Stomach (tissue), 9 donors: Measurements from ENCODE around the gene NCOR1. TPM values are rescaled to one million over a fixed set of nuclear protein-coding genes. Genes with fewer than 3 reads are reported as not detected.
"Not testable (repeated sequence)": the region's sequence is repeated elsewhere in the genome, so short reads cannot be mapped to it uniquely, and the experiment has no call there.

ENCODE experiments used
- DNase-seq, 2 donors: peaks; one replicate each; pipeline versions ENCODE4 v3.0.0 to v3.0.0-alpha.2; 2013 to 2019
- H3K27ac ChIP-seq, 5 donors: fragments of 200-600 bp in 4 of 5; sonication (generic) in 4 of 5; one replicate each; pipeline ENCODE4 v1.5.1; 2013 to 2019; ENCODE audit warnings: mild to moderate bottlenecking in 1 of 5, moderate library complexity in 1 of 5
- H3K27me3 ChIP-seq, 3 donors: fragments of 200-600 bp; sonication (generic); one replicate each; pipeline ENCODE4 v1.5.1; 2017 to 2019; ENCODE audit warnings: mixed run types in 1 of 3
- H3K36me3 ChIP-seq, 4 donors: fragments of 200-600 bp; sonication (generic); 1 replicate in 3 of 4; 2 replicates in 1 of 4; pipeline ENCODE4 v1.5.1; 2016 to 2019
- H3K4me1 ChIP-seq, 4 donors: fragments of 200-600 bp; sonication (generic); one replicate each; pipeline ENCODE4 v1.5.1; 2016 to 2019
- H3K4me3 ChIP-seq, 4 donors: fragments of 200-600 bp; sonication (generic) in 3 of 4; one replicate each; pipeline ENCODE4 v1.5.1; 2016 to 2019; ENCODE audit warnings: mild to moderate bottlenecking in 1 of 4
- H3K9me3 ChIP-seq, 4 donors: fragments of 200-600 bp; sonication (generic); one replicate each; pipeline ENCODE4 v1.5.1; 2016 to 2019
- EP300 ChIP-seq: sonication (generic); formaldehyde crosslinking; IDR thresholded peaks from one replicate; pipeline ENCODE4 v1.6.1; 2017; ENCODE audit warnings: antibody characterized with exemption
- POLR2A ChIP-seq, 4 donors: fragments of 450-650 bp; IDR thresholded peaks; one replicate each; pipeline ENCODE4 v1.6.1; 2016; ENCODE audit warnings: antibody characterized with exemption in 4 of 4, control low read depth in 2 of 4, mild to moderate bottlenecking in 1 of 4, moderate library complexity in 1 of 4
- POLR2AphosphoS5 ChIP-seq, 3 donors: sonication (generic); formaldehyde crosslinking; IDR thresholded peaks; one replicate each; pipeline ENCODE4 v1.6.1; 2016; ENCODE audit warnings: antibody characterized with exemption in 3 of 3
- WGBS, 5 donors: extraction: QIAGEN DNeasy Blood & Tissue Kit in 3 of 5; methylation state at CpG; one replicate each; pipeline versions ENCODE4 v1.1.5 to v1.1.7; 2013 to 2018; 5-methylcytosine and 5-hydroxymethylcytosine counted together
- intact Hi-C: fragments of 100-400 bp; cut with DNase I; formaldehyde crosslinking; loops from one replicate; pipeline ENCODE4 v1.15.1; 2023; ENCODE audit warnings: low total_unique reads
- polyA plus RNA-seq, 3 donors: library from polyadenylated mRNA; stranded (reverse); fragments of 200-250 nt; gene quantifications; one replicate each; pipeline ENCODE4 v1.2.3, GENCODE V29; 2013
- total RNA-seq, 5 donors: library from RNA; depleted of rRNA; stranded (reverse); fragments of >200 nt; gene quantifications; one replicate each; pipeline versions ENCODE4 v1.1.0 to v1.2.3, GENCODE V29; 2014 to 2016
- TF ChIP-seq, protein P1 (sequence below), 7 experiments: fragments of 450-650 bp in 4 of 7; fragments of 200-600 bp in 3 of 7; sonication (generic) in 3 of 7; IDR thresholded peaks; one replicate each; pipeline ENCODE4 v1.5.1; 2016 to 2019; ENCODE audit warnings: antibody characterized with exemption in 7 of 7, control low read depth in 2 of 7, mild to moderate bottlenecking in 1 of 7
- donor health status: healthy with polysubstance abuse.
- donor health status: Bipolar disorder and iron deficiency.
- donor health status: healthy.

Gene NCOR1
- total and polyA plus RNA-seq, 8 donors: 28.7 to 444 (median 255) TPM

DNA sequence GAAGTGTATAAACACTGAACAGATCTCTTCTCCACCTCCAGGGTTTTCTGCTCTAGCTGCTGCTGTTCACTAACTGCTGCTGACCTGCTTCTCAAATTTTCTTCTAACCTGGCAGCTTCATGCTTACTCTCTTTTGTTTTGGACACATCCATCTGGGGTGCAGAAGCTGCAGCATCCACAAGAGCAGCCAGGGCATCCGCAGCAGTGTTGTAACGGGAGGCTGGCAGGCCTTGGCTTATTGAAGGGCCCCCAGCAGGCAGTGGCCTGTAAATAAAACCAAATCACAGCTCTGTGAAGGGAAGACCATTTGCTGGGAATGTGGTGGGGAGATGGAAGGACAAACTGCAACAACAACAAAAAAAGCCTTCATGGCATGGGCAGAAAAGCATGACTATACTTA, 153.7 kb downstream of the NCOR1 start:
- intact Hi-C loops: no loop called here
- H3K36me3 ChIP-seq: peaks cover 56 to 100% (median 96%) of the 10 kb centered on the region in 4 donors

DNA sequence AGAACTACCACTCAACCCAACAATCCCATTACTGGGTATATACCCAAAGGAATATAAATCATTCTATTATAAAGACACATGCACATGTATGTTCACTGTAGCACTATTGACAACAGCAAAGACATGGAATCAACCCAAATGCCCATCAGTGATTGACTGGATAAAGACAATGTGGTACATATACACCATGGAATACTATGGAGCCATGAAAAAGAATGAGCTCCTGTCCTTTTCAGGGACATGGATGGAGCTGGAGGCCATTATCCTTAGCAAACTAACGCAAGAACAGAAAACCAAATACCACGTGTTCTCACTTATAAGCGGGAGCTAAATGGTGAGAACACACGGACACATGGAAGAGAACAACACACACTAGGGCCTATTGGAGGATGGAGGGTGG, 160.2 kb downstream of the NCOR1 start:
- H3K36me3 ChIP-seq: peaks cover 40 to 97% (median 92%) of the 10 kb centered on the region in 4 donors
- H3K27me3 ChIP-seq, H3K4me1 ChIP-seq, intact Hi-C loops, DNase-seq, H3K27ac ChIP-seq, H3K4me3 ChIP-seq, H3K9me3 ChIP-seq: not testable (repeated sequence)
- WGBS, 5 donors: 70 to 85% (median 74%) methylated on average over 4 of the region's 4 CpGs

More for the DNA sequence above, 153.7 kb downstream of the NCOR1 start:
- no peak for DNase-seq
- Histone ChIP-seq H3K4me1 (peaks cover 0 to 8% (median 0%) of the 10 kb centered on the region in 4 donors), H3K9me3 (no peaks in the 10 kb centered on the region), H3K27me3 (no peaks in the 10 kb centered on the region), H3K4me3 (no peak overlapping the region), H3K27ac (no peak overlapping the region)
- TF ChIP-seq POLR2A (IDR thresholded peaks at IDR 0.05) (no peak), POLR2AphosphoS5 (IDR thresholded peaks at IDR 0.05) (no peak), EP300 (no peak)
- TF ChIP-seq, protein P1, sequence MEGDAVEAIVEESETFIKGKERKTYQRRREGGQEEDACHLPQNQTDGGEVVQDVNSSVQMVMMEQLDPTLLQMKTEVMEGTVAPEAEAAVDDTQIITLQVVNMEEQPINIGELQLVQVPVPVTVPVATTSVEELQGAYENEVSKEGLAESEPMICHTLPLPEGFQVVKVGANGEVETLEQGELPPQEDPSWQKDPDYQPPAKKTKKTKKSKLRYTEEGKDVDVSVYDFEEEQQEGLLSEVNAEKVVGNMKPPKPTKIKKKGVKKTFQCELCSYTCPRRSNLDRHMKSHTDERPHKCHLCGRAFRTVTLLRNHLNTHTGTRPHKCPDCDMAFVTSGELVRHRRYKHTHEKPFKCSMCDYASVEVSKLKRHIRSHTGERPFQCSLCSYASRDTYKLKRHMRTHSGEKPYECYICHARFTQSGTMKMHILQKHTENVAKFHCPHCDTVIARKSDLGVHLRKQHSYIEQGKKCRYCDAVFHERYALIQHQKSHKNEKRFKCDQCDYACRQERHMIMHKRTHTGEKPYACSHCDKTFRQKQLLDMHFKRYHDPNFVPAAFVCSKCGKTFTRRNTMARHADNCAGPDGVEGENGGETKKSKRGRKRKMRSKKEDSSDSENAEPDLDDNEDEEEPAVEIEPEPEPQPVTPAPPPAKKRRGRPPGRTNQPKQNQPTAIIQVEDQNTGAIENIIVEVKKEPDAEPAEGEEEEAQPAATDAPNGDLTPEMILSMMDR (IDR thresholded peaks at IDR 0.05): no peak
- WGBS, 5 donors: 86 to 100% (median 91%) methylated on average over 2 of the region's 2 CpGs

DNA sequence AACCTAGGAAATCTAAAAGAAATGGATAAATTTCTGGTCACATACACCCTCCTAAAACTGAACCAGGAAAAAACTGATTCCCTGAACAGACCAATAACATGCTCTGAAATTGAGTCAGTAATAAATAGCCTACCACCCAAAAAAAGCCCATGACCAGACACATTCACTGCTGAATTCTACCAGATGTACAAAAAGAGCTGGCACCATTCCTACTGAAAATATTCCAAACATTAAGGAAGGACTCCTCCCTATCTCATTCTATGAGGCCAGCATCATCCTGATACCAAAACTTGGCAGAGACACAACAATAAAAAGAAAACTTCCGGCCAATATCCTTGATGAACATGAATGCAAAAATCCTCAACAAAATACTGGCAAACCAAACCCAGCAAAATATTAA, 162.8 kb downstream of the NCOR1 start:
- TF ChIP-seq, protein P1 (IDR thresholded peaks at IDR 0.05): no peak
- TF ChIP-seq EP300 (no peak), POLR2A (IDR thresholded peaks at IDR 0.05) (no peak)
- peaks cover 48 to 97% (median 91%) of the 10 kb centered on the region in 4 donors for H3K36me3 ChIP-seq
- peaks cover 0 to 6% (median 0%) of the 10 kb centered on the region in 4 donors for H3K4me1 ChIP-seq
- WGBS, 5 donors: 79 to 87% (median 85%) methylated on average over 1 of the region's 1 CpG
- H3K4me3 ChIP-seq: no peak overlapping the region
- no peak overlapping the region for H3K27ac ChIP-seq
- H3K9me3 ChIP-seq: no peaks in the 10 kb centered on the region
- intact Hi-C loops: no loop called here
- DNase-seq: no peak
- no peaks in the 10 kb centered on the region for H3K27me3 ChIP-seq

- DNase-seq: no peak
- WGBS, 5 donors: 96 to 100% (median 99%) methylated on average over 6 of the region's 6 CpGs
- Histone ChIP-seq H3K27ac (no peak overlapping the region), H3K36me3 (peaks cover 45 to 96% (median 91%) of the 10 kb centered on the region in 4 donors), H3K4me1 (peaks cover 0 to 6% (median 0%) of the 10 kb centered on the region in 4 donors), H3K4me3 (no peak overlapping the region), H3K27me3 (no peaks in the 10 kb centered on the region), H3K9me3 (no peaks in the 10 kb centered on the region)
- intact Hi-C loops: no loop called here
- TF ChIP-seq, protein P1 (IDR thresholded peaks at IDR 0.05): no peak
- no peak for TF ChIP-seq POLR2A (IDR thresholded peaks at IDR 0.05)
- no peak for TF ChIP-seq POLR2AphosphoS5 (IDR thresholded peaks at IDR 0.05)
- TF ChIP-seq EP300: no peak
Measured at GRCh38 chr17:16050844-16051243, 164.5 kb downstream of the NCOR1 start.

GRCh38 chr17:16048811-16049449, 166.4 kb downstream of the NCOR1 start:
- 69 to 81% (median 74%) methylated on average over 14 of the region's 14 CpGs for WGBS, 5 donors
- H3K27ac ChIP-seq: no peak overlapping the region
- H3K36me3 ChIP-seq: peaks cover 55 to 96% (median 91%) of the 10 kb centered on the region in 4 donors

More at GRCh38 chr17:16048811-16049449, 166.4 kb downstream of the NCOR1 start:
- peaks cover 0 to 6% (median 0%) of the 10 kb centered on the region in 4 donors for H3K4me1 ChIP-seq
- no peaks in the 10 kb centered on the region for H3K27me3 ChIP-seq
- no peaks in the 10 kb centered on the region for H3K9me3 ChIP-seq
- TF ChIP-seq EP300 (no peak), POLR2AphosphoS5 (IDR thresholded peaks at IDR 0.05) (no peak), POLR2A (IDR thresholded peaks at IDR 0.05) (no peak)
- TF ChIP-seq, protein P1 (IDR thresholded peaks at IDR 0.05): no peak
- no peak for DNase-seq
- no peak overlapping the region for H3K4me3 ChIP-seq
- intact Hi-C loops: no loop called here
